HEK293T (cell line): ENCODE measurements around the gene CLEC16A.

Source experiments
- CTCF ChIA-PET: fragments of 350-600 bp; formaldehyde crosslinking; extraction: SDS; loops from one replicate; lab custom pipeline; 2021; ENCODE audit warnings: antibody characterized with exemption, inconsistent platforms; lab: Yijun Ruan, JAX
- POLR2A ChIA-PET: fragments of 350-600 bp; formaldehyde crosslinking; extraction: SDS; loops from one replicate; lab custom pipeline; 2020; ENCODE audit warnings: antibody characterized with exemption, inconsistent platforms; lab: Yijun Ruan, JAX
- DNase-seq: peaks from one replicate; pipeline ENCODE4 v3.0.0; 2012; ENCODE audit warnings: mixed read lengths; ENCODE audit errors: extremely low spot score
- ARNT ChIP-seq: fragments of 450-650 bp; IDR thresholded peaks from 2 replicates; pipeline ENCODE4 v1.6.1; 2017; ENCODE audit warnings: mild to moderate bottlenecking
- BHLHE40 ChIP-seq: fragments of 450-650 bp; IDR thresholded peaks from 2 replicates; pipeline ENCODE4 v1.6.1; 2016; ENCODE audit warnings: mild to moderate bottlenecking, moderate library complexity, borderline replicate concordance
- CTBP1 ChIP-seq: fragments of 450-650 bp; IDR thresholded peaks from 2 replicates; pipeline ENCODE4 v1.6.1; 2016; ENCODE audit warnings: borderline replicate concordance
- ELF4 ChIP-seq: fragments of 450-650 bp; IDR thresholded peaks from 2 replicates; pipeline ENCODE4 v1.6.1; 2017; ENCODE audit warnings: antibody characterized with exemption
- FOXA1 ChIP-seq: fragments of 450-650 bp; IDR thresholded peaks from 2 replicates; pipeline ENCODE4 v1.6.1; 2016; ENCODE audit warnings: mild to moderate bottlenecking
- FOXK2 ChIP-seq: fragments of 450-650 bp; IDR thresholded peaks from 2 replicates; pipeline ENCODE4 v1.6.1; 2016; ENCODE audit warnings: mild to moderate bottlenecking
- FOXM1 ChIP-seq: fragments of 450-650 bp; IDR thresholded peaks from 2 replicates; pipeline ENCODE4 v1.6.1; 2017; ENCODE audit warnings: mild to moderate bottlenecking, borderline replicate concordance
- HDGF ChIP-seq: fragments of 450-650 bp; IDR thresholded peaks from 2 replicates; pipeline ENCODE4 v1.6.1; 2017; ENCODE audit warnings: antibody characterized with exemption, borderline replicate concordance
- L3MBTL2 ChIP-seq: fragments of 450-650 bp; conservative IDR thresholded peaks from 2 replicates; pipeline ENCODE4 v1.6.1; 2016; ENCODE audit warnings: mild to moderate bottlenecking
- LEF1 ChIP-seq: fragments of 450-650 bp; IDR thresholded peaks from 2 replicates; pipeline ENCODE4 v1.6.1; 2017; ENCODE audit warnings: mild to moderate bottlenecking, borderline replicate concordance
- NFRKB ChIP-seq: fragments of 450-650 bp; IDR thresholded peaks from 2 replicates; pipeline ENCODE4 v1.6.1; 2016; ENCODE audit warnings: mild to moderate bottlenecking, moderate library complexity
- SP1 ChIP-seq: fragments of 450-650 bp; IDR thresholded peaks from 2 replicates; pipeline ENCODE4 v1.6.1; 2017
- SUZ12 ChIP-seq: fragments of 450-650 bp; IDR thresholded peaks from 2 replicates; pipeline ENCODE4 v1.6.1; 2016; ENCODE audit warnings: mild to moderate bottlenecking
- TARDBP ChIP-seq: fragments of 450-650 bp; IDR thresholded peaks from 2 replicates; pipeline ENCODE4 v1.6.1; 2016
- ZNF384 ChIP-seq: fragments of 450-650 bp; IDR thresholded peaks from 2 replicates; pipeline ENCODE4 v1.6.1; 2016
- TF ChIP-seq, protein P1 (sequence below): fragments of 450-650 bp; IDR thresholded peaks from 2 replicates; pipeline ENCODE4 v1.6.1; 2016

CLEC16A gene

DNA sequence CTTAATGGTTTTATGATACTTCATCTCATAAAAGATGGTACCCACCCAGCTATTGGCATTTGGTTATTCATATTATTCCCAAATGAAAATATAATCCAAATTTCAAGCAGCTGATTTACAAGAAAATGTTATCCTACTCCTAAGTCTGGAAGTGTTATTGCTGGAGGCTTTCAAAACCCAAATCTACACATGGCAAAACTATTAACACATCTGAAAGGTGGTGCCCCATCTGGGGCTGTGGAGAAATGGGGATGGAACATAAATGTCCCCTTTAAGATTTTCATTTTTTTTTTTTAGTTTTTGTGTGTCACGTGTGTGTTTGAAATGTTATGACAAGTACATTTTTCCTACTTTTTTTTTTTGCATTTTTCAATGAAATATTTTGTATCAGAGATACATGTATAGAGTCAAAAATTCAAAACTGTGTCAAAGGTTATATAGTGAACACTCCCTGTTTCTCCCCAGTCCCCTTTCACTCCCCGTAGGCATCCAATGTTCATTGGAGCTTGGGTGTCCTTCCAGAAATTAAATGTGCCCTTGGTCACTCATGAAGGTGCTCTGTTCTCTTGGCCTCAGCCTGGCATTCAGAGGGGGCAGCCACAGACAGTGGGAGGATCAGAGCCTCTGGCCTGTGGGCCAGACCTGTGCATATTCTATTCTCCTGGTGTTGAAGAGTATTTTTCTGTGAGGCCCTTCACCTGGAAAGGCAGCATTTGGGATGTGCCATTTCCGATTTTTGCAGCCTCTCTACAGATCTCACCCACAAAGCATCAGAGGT lies 79.1 kb downstream of the CLEC16A start:
- no peak for DNase-seq
- CTCF ChIA-PET = no interaction called here
- POLR2A ChIA-PET = no interaction called here
- TF ChIP-seq ZNF384 (no peak), SP1 (no peak), FOXA1 (no peak), NFRKB (no peak), SUZ12 (no peak), ARNT (no peak), HDGF (no peak), TARDBP (no peak), FOXK2 (no peak), ELF4 (no peak), LEF1 (no peak), FOXM1 (no peak), L3MBTL2 (no peak), CTBP1 (no peak), BHLHE40 (no peak)
- TF ChIP-seq, protein P1, sequence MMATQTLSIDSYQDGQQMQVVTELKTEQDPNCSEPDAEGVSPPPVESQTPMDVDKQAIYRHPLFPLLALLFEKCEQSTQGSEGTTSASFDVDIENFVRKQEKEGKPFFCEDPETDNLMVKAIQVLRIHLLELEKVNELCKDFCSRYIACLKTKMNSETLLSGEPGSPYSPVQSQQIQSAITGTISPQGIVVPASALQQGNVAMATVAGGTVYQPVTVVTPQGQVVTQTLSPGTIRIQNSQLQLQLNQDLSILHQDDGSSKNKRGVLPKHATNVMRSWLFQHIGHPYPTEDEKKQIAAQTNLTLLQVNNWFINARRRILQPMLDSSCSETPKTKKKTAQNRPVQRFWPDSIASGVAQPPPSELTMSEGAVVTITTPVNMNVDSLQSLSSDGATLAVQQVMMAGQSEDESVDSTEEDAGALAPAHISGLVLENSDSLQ = no peak

DNA sequence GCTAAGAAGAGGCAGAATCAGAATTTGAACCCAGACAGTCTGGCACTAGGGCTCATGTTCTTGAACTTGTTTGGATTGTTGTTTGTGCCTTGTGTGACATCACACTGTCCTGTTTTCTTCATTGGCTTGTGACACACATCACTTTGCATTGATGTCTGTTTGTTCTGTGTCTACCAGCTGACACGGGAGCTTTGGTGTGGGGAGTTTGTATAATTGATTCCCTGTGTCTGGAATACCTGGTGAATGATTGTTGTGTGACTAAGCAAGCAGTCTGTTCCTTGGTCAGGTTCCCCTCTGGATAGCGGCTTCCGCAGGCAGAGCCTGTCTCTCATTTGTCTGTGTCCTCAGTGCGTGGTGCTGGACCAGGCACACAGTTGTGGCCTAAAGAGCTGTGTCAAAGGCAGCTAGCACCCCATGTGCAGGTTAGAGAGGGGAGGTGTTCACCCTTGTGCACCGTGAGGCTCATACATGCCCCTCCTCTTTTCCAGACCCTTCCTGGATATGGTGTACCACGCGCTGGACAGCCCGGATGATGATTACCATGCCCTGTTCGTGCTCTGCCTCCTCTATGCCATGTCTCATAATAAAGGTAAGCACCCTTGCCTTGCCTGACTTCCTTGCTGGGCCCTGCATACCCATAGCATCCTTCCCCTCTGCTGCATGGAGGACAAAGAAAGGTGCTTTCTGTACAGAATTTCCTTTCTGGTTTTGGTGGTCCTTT lies 80.1 kb downstream of the CLEC16A start:
- TF ChIP-seq NFRKB (no peak), FOXM1 (no peak), SUZ12 (no peak), HDGF (no peak), SP1 (no peak), BHLHE40 (no peak), ZNF384 (no peak), FOXA1 (no peak), LEF1 (no peak), ARNT (no peak), ELF4 (no peak), FOXK2 (no peak), CTBP1 (no peak), L3MBTL2 (no peak), TARDBP (no peak)
- TF ChIP-seq, protein P1 = no peak
- POLR2A ChIA-PET = no interaction called here
- no peak for DNase-seq
- CTCF ChIA-PET = no interaction called here

DNA sequence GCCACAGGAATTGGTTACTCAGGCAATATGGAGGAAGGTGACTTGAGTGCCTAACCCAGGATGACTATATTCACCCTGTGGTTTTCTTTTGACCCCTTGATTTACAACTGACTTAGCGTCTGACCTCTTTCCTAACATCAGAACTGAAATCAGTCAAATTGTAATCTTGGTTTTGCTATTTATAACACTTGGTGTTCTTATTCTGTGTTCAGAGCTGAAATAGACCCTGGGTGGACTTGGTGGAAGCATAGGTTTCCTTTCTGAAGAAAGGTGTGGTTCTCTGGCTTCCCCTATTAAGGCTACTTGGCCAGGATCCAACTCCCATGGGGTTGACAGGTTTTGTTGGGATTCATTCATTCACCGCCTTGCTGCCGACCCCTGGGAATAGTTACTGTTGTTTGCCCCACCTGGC lies 80.8 kb downstream of the CLEC16A start:
- CTCF ChIA-PET = no interaction called here
- no peak for TF ChIP-seq LEF1
- TF ChIP-seq HDGF = no peak
- TF ChIP-seq SUZ12 = no peak
- POLR2A ChIA-PET = no interaction called here
- no peak for DNase-seq

DNA sequence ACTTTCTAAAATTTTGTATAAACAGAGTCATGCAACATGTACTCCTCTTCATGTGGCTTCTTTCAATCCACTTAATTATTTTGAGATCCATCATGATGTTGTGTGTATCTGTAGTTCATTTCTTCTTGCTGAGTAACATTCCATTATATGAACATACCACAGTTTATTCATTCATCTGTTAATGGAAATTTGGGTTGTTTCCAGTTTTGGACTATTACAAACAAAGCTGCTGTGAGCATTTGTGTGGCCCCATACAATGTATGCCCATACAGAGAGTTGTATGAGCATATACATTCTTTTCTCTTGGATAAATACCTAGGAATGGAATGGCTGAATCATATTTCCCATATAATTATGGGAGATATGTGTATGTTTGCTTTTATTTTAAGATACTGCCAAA lies 85.6 kb downstream of the CLEC16A start:
- POLR2A ChIA-PET = no interaction called here
- CTCF ChIA-PET = no interaction called here
- no peak for DNase-seq
- TF ChIP-seq FOXK2 = no peak
- TF ChIP-seq FOXM1 = no peak
- no peak for TF ChIP-seq HDGF
- TF ChIP-seq ARNT = no peak
- no peak for TF ChIP-seq SP1
- TF ChIP-seq TARDBP = no peak
- no peak for TF ChIP-seq BHLHE40

DNA sequence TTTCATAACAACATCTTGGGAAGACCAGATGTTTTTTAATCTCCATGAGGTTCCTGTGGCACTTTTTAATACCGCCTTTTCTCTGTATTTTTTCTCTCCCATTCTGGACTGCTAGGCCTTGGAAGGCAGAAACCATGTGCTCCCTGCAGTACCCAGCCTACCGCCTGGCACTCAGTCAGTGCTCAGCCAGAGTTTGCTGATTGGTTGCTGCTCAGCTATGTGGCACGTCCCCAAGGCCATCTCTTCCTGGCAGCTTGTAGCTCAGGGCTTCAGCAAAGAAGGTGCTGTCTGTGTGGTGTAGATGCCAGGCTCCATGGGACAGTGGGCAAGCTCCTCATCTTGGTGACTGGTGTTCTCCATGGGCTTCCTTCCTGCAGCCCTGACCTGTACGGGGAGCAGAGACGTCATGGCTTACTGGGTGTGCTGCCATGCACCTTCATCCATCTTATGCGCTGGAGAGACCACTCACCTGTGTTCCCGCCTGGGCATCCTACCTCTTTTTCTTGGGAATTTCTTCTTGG lies 86.7 kb downstream of the CLEC16A start:
- no peak for DNase-seq
- ChIA-PET CTCF (no interaction called here), POLR2A (no interaction called here)
- TF ChIP-seq BHLHE40 = no peak
- no peak for TF ChIP-seq FOXM1
- TF ChIP-seq LEF1 = no peak
- TF ChIP-seq L3MBTL2 = no peak
- no peak for TF ChIP-seq TARDBP
- no peak for TF ChIP-seq ELF4
- TF ChIP-seq FOXK2 = no peak
- no peak for TF ChIP-seq HDGF
- TF ChIP-seq NFRKB = no peak
- no peak for TF ChIP-seq SP1
- TF ChIP-seq FOXA1 = no peak
- TF ChIP-seq ZNF384 = no peak

DNA sequence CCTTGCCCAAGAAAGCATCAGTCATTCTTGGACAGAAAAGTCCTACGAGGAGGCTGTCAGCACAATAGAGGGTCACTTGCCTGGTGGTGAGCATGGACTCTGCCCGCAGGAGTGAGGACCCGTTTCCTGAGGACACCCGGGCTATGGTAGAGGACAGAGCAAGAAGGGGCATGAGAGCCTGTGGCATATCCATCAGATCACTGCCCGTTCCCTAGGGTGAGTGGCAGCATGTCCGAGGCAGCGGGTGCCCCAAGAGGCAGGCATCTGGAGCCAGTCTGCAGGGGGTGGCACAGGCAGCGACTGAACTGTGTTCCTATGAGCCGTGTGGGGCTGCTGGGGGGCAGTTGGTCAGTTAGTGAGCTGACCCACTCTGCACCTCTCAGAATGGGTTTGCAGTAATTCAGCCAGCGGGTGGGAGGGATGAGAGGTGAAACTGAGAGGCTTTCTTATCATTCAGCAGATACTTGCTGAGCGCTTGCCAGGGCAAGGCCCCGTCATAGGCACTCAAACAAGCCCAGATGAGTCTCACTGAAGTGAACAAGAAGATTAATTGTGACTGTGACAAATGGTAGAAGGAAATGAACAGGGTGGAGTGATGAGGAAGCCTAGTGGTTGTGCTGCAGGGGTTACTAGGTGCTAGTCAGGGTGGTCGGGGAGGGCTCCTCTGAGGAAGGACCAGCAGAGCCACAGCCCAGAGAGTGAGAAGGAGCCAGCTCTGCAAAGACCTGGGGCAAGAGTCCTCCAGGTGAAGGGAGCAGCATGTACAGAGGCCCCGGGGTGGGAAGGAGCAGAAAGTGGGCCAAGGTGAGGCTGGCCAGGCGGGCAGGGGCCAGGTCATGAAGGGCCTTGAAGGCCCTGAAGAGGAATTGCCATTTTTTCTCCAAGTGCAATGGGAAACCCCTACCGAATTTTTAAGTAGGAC lies 87.9 kb downstream of the CLEC16A start:
- TF ChIP-seq, protein P1 = no peak
- no peak for TF ChIP-seq SUZ12
- no peak for TF ChIP-seq ARNT
- no peak for TF ChIP-seq CTBP1
- TF ChIP-seq TARDBP = no peak
- no peak for TF ChIP-seq NFRKB
- no peak for TF ChIP-seq FOXA1
- TF ChIP-seq ZNF384 = no peak
- no peak for TF ChIP-seq HDGF
- TF ChIP-seq SP1 = no peak
- TF ChIP-seq FOXK2 = no peak
- no peak for TF ChIP-seq L3MBTL2
- TF ChIP-seq BHLHE40 = no peak
- POLR2A ChIA-PET = no interaction called here

More for the DNA sequence above, 87.9 kb downstream of the CLEC16A start:
- no peak for DNase-seq
- CTCF ChIA-PET = no interaction called here
